ENCODE results near the gene ICOS.

DNA sequence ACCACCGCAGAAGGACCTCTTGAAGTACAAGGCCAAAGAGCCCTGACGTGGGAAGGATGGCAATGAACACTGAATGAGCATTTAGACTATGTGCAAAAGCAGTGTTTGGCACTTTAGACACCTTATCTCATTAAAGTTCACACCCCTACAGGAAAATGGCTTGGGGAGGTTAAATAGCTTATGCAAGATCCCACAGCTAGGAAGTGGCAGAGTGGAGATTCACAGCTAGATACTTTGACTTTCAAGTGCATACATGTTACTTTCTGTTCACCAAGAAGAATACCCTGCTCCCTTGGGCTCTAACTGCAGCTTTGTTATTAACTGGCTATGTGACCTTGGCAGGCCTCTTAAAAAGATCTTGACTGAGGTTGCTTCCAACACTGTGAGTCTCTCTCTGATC lies 58.2 kb downstream of the ICOS start:
- TF ChIP-seq, protein P1, sequence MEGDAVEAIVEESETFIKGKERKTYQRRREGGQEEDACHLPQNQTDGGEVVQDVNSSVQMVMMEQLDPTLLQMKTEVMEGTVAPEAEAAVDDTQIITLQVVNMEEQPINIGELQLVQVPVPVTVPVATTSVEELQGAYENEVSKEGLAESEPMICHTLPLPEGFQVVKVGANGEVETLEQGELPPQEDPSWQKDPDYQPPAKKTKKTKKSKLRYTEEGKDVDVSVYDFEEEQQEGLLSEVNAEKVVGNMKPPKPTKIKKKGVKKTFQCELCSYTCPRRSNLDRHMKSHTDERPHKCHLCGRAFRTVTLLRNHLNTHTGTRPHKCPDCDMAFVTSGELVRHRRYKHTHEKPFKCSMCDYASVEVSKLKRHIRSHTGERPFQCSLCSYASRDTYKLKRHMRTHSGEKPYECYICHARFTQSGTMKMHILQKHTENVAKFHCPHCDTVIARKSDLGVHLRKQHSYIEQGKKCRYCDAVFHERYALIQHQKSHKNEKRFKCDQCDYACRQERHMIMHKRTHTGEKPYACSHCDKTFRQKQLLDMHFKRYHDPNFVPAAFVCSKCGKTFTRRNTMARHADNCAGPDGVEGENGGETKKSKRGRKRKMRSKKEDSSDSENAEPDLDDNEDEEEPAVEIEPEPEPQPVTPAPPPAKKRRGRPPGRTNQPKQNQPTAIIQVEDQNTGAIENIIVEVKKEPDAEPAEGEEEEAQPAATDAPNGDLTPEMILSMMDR (IDR thresholded peaks at IDR 0.05; ENCODE audit: poor library complexity): no peak
- TF ChIP-seq EZH2 (IDR thresholded peaks at IDR 0.05; ENCODE audit: borderline replicate concordance): no peak

Measured in hepatocyte (in vitro differentiated cells).